IPS-20b (cell line): Measurements from ENCODE around the gene CCDC47.
A peak's percentile ranks its signal among the peaks of the same experiment; 100 is the strongest.
"Not testable (repeated sequence)": the region's sequence is repeated elsewhere in the genome, so short reads cannot be mapped to it uniquely, and the experiment has no call there.

Experiments
- H3K27ac ChIP-seq: one replicate; pipeline ENCODE4 v1.5.1; 2013; ENCODE audit warnings: low read length
- H3K27me3 ChIP-seq: 2 replicates; pipeline ENCODE4 v1.6.1; 2013; ENCODE audit warnings: mild to moderate bottlenecking, low read length, inconsistent platforms; ENCODE audit not compliant: insufficient read depth
- H3K36me3 ChIP-seq: 2 replicates; pipeline ENCODE4 v1.6.1; 2013; ENCODE audit warnings: low read depth, mild to moderate bottlenecking, inconsistent platforms, low read length, moderate library complexity; ENCODE audit not compliant: insufficient read depth
- H3K4me1 ChIP-seq: 2 replicates; pipeline ENCODE4 v1.6.1; 2013; ENCODE audit warnings: mild to moderate bottlenecking, control low read depth, inconsistent platforms, low read length, moderate library complexity; ENCODE audit not compliant: insufficient read depth
- H3K4me3 ChIP-seq: 2 replicates; pipeline ENCODE4 v1.5.1; 2013; ENCODE audit warnings: mild to moderate bottlenecking, low read length, inconsistent platforms
- H3K9ac ChIP-seq: 2 replicates; pipeline ENCODE4 v1.6.1; 2013; ENCODE audit warnings: low read depth, mild to moderate bottlenecking, inconsistent platforms, low read length, moderate library complexity
- H3K9me3 ChIP-seq: 2 replicates; pipeline ENCODE4 v1.6.1; 2013; ENCODE audit warnings: mild to moderate bottlenecking, low read depth, low read length, inconsistent platforms; ENCODE audit not compliant: insufficient read depth

CCDC47 gene

DNA sequence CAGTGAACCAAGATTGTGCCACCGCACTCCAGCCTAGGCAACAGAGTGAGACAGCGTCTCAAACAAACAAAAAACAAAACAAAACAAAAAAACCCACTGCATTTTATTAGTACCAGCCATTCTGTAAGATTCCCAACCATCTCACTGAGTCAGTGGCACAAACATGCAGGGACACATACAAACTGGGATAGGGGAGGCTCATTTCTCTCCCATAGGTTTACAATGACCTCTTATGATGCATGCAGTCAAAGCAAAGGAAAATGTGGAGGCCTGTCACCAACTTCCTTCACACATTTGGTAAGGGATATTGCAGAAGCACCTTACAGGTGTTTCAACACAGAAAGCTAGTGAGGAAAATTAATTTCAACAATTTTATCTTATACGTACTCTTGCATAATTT, 19.4 kb downstream of the CCDC47 start:
- H3K9ac ChIP-seq, result no peak overlapping the region
- no peaks in the 10 kb centered on the region for H3K9me3 ChIP-seq
- H3K36me3 ChIP-seq, result peaks cover 91% of the 10 kb centered on the region
- no peaks in the 10 kb centered on the region for H3K27me3 ChIP-seq
- no peaks in the 10 kb centered on the region for H3K4me1 ChIP-seq
- no peak overlapping the region for H3K27ac ChIP-seq
- no peak overlapping the region for H3K4me3 ChIP-seq

DNA sequence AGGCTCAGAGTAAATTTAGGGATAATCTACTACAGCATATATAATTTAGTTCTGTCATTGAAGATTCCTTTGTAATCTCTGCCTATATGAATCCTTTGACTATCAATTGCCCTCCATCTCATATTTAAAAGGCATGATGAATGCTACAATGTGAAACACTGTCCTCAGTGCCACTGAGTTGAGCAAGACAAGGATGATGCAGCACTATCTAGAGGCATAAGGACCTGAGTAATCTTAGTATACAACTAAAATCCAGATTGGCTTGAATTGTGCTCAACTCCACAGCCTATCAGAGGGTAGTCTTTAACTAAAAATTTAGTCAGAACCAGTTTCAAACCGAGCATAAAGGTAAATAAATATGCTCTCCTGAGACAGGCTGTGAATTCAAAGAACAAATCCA, 20.2 kb downstream of the CCDC47 start:
- no peaks in the 10 kb centered on the region for H3K27me3 ChIP-seq
- H3K4me3 ChIP-seq, result no peak overlapping the region
- no peaks in the 10 kb centered on the region for H3K4me1 ChIP-seq
- peaks cover 90% of the 10 kb centered on the region for H3K36me3 ChIP-seq
- no peak overlapping the region for H3K27ac ChIP-seq
- no peak overlapping the region for H3K9ac ChIP-seq
- H3K9me3 ChIP-seq, result no peaks in the 10 kb centered on the region

DNA sequence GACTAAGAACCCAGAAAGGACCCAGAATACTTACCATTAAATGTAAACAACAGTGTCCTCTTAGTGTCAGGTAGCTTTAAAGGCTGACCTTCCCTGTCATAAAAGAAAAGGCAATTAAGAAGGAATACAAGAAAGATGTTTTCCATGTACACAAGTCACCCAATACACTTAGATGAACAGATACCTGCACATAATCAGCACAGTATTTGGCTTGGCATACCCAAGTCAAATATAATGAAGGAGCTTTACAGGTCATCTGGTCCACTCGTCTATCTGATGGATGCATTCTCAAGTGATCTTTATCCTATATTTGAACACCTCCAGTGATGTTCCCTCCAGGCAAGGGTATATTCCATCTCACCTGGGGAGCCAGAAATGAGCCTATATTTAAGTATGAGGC, 20.7 kb downstream of the CCDC47 start:
- Histone ChIP-seq H3K36me3 (peaks cover 90% of the 10 kb centered on the region), H3K27me3 (no peaks in the 10 kb centered on the region), H3K9me3 (no peaks in the 10 kb centered on the region), H3K4me3 (no peak overlapping the region), H3K9ac (no peak overlapping the region), H3K4me1 (no peaks in the 10 kb centered on the region), H3K27ac (no peak overlapping the region)

DNA sequence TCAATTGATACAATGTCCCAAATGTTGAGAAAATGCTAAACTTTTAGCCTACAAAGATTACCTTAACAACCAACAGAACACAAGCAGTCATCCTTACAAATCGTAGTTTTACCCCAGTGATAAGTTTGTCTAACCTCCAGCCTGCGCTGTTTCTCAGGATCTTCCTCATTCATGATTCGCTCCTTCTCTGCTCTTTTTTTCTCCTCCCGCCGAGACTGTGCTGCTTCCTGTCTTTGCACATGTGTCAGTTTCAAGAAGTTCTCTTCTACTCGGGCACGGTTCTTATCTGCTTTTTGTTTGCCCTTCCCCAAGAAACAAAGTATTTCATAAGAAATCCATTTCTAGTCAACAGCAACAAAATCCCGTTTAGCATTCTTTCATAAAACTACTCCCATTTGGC, 21.6 kb downstream of the CCDC47 start:
- Histone ChIP-seq H3K36me3 (peaks cover 90% of the 10 kb centered on the region), H3K4me3 (no peak overlapping the region), H3K9ac (no peak overlapping the region), H3K9me3 (no peaks in the 10 kb centered on the region), H3K27me3 (no peaks in the 10 kb centered on the region), H3K27ac (no peak overlapping the region), H3K4me1 (no peaks in the 10 kb centered on the region)

DNA sequence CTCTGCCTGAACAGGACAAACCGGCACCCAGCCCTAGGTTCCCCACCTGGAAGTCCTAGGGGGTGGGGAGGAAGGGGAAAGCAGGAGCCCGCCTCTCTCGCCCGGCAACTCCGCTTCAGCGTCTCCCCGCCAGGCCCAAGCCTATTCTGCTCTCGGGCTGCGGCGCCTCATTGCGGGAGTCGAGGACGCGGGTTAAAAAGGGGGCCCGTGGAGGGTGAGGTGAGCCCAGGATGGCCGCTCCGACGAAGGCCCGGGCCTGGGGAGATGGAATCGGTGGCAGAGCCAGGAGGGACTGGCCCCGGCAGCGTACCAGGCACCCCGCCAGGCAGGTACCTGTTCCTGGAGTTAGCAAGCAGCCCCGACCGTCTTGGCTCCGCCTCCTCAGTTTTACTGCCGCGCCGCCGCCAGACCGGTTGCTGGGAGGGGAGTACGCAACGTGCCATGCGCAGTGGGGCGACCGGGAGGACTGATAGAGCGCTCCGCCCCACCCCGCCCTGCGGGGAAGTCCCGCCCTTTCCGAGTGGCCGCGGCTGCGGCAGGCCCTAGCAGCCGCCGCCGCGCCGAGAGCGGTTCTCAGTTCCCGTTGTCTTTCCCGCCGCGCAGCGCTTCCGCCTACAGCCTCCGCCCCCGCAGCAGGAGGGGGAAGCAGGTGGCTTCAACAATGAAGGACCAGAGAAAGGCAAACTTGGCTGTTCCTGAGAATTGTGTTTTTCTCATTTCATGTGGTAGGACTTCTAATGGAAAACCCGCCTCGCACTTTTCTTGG, 31.8 kb downstream of the CCDC47 start, which contains the start of gene STRADA:
TSS of gene STRADA (minus strand) at position 392 of the 766 bp plus-strand sequence. CDS start 13,430 bp downstream, outside the sequence.
- H3K4me1 ChIP-seq, result peaks cover 6% of the 10 kb centered on the region; the same call in 1 of the 2 replicates
- H3K36me3 ChIP-seq, result peaks cover 19% of the 10 kb centered on the region
- H3K27me3 ChIP-seq, result no peaks in the 10 kb centered on the region
- H3K9ac ChIP-seq, result peak within 1 kb of the TSS; percentile 95
- H3K9me3 ChIP-seq, result no peaks in the 10 kb centered on the region
- peak within 1 kb of the TSS; percentile 92 for H3K27ac ChIP-seq
- H3K4me3 ChIP-seq, result peak within 1 kb of the TSS; percentile 90

DNA sequence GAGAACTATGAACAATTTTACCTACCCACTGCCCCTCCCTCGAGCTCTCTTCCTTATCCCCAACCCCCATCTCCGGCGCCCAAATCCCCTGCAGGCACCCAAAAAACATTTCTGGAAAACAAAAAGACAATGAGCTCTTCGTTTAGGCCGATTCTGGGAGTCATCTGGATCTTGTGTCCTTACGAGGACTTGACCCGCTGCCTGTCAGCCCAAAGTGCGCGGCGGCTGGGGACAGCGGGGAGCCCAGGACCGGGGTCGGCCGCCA, 32.3 kb downstream of the CCDC47 start:
- Histone ChIP-seq H3K36me3 (peaks cover 14% of the 10 kb centered on the region), H3K27ac (peak overlapping the region; percentile 76), H3K4me1 (peaks cover 6% of the 10 kb centered on the region; the same call in 1 of the 2 replicates), H3K9me3 (no peaks in the 10 kb centered on the region), H3K27me3 (no peaks in the 10 kb centered on the region), H3K9ac (peak overlapping the region; percentile 92), H3K4me3 (peak overlapping the region; percentile 90)

DNA sequence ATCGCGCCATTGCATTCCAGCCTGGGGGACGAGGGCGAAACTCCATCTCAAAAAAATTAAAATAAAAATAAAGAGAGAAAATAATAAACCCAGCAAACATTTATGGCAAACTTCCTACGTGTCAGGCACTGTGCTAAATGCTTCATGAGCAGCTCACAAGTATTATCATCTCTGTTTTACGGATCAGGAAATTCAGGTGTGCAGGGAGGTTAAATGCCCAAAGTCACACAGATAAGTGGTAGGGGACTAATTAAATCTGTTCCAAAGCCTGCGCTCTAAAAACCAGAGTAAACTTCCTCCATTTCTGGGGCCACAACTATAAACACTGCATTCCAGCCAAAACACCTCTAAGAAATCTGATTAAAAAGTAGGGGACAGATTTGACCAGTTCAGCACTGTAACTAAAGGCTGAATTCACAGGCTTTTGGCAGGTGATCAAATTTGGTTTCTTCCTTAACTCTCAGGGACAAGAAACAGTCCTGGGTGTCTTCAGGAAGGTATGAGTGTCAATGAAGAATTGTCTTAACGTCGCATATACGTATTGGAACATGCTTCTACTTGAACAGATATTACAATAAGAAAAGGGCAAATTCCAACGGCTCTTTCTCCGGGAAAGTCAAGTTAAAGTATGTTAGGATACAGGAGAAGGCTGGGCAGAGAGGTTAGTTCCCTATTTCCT, 32.8 kb downstream of the CCDC47 start:
- Histone ChIP-seq H3K27ac (peak overlapping the region; percentile 76), H3K27me3 (no peaks in the 10 kb centered on the region), H3K9ac (peak overlapping the region; percentile 92), H3K36me3 (peaks cover 9% of the 10 kb centered on the region), H3K9me3 (no peaks in the 10 kb centered on the region), H3K4me1 (peaks cover 6% of the 10 kb centered on the region; the same call in 1 of the 2 replicates), H3K4me3 (peak overlapping the region; percentile 90)

DNA sequence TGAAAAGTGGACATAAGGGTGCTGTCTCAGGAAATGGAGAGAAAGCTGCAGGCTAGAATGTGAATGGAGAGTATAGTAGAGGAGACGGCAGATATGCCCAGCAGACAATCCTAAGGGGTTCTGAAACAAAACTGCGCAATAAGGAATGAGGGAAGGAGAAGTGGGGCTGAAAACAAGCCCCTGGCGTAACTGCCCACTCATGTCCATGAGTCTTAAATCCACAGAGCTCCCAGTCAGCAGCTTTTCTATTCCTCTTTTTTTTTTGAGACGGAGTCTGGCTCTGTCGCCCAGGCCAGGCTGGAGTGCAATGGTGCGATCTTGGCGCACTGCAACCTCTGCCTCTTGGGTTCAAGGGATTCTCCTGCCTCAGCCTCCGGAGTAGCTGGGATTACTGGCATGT, 37.7 kb downstream of the CCDC47 start:
- H3K9ac ChIP-seq, result no peak overlapping the region
- no peaks in the 10 kb centered on the region for H3K27me3 ChIP-seq
- peaks cover 5% of the 10 kb centered on the region; the same call in 1 of the 2 replicates for H3K4me1 ChIP-seq
- H3K36me3 ChIP-seq, result no peaks in the 10 kb centered on the region
- H3K9me3 ChIP-seq, result no peaks in the 10 kb centered on the region
- H3K27ac ChIP-seq, result no peak overlapping the region
- no peak overlapping the region for H3K4me3 ChIP-seq

DNA sequence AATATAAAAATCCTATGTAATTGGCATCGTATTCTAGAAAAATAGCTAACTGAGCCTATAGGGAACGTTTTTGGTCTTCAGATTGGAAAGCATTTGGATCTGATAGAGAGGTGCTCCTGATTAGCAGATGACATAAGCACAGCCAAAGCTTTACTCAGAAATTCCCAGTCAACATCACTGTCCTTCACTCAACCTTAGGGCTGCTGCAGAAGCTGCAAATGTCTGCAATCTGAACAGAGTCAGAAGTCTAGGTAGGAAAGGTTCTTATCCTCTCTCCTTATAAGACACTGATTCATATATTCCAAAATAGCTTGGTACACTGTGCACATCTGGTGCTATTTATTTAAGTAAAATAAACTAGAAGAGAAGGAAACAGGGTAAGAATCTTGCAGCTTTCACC, 51.0 kb downstream of the CCDC47 start:
- Histone ChIP-seq H3K4me3 (no peak overlapping the region), H3K36me3 (peaks cover 28% of the 10 kb centered on the region; the same call in 1 of the 2 replicates), H3K27ac (no peak overlapping the region), H3K4me1 (no peaks in the 10 kb centered on the region), H3K27me3 (no peaks in the 10 kb centered on the region), H3K9ac (no peak overlapping the region), H3K9me3 (no peaks in the 10 kb centered on the region)

DNA sequence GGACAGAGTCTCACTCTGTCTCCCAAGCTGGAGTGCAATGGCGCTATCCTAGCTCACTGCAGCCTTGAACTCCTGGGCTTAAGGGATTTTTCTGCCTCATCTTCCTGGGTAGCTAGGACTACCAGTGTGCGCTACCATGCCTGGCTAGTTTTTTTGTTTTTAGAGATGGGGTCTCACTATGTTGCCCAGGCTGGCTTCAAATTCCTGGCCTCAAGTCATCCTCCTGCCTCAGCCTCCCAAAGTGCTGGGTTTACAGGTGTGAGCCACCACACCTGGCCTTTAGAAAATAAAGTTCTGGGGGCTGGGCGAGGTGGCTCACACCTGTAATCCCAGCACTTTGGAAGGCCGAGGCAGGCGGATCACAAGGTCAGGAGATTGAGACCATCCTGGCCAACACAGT, 53.2 kb downstream of the CCDC47 start:
- H3K9ac ChIP-seq, H3K27ac ChIP-seq, H3K4me3 ChIP-seq, H3K4me1 ChIP-seq, H3K9me3 ChIP-seq, H3K27me3 ChIP-seq: not testable (repeated sequence)
- H3K36me3 ChIP-seq, result peaks cover 17% of the 10 kb centered on the region; the same call in 1 of the 2 replicates

DNA sequence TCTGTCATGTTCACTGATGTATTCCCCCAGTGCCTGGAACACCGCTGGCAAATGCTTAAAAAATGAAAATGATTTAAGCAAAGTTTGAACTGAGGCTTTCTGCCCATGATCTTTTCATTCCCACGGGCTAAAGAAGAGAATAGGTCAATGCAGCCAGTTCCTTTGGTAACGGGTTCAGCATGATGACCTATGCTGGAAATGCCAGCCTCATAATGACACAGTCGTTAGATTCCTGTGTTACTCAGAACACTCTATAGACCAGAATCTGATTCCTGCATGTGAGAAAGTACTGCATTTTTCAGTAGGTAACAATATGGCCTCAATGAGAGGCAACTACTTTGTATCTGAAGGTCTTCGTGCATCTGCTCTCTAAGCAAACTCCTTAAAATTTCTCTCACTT, 54.4 kb downstream of the CCDC47 start:
- H3K27ac ChIP-seq, result no peak overlapping the region
- peaks cover 12% of the 10 kb centered on the region; the same call in 1 of the 2 replicates for H3K36me3 ChIP-seq
- no peak overlapping the region for H3K9ac ChIP-seq
- no peaks in the 10 kb centered on the region for H3K9me3 ChIP-seq
- no peak overlapping the region for H3K4me3 ChIP-seq
- no peaks in the 10 kb centered on the region for H3K4me1 ChIP-seq
- no peaks in the 10 kb centered on the region for H3K27me3 ChIP-seq

DNA sequence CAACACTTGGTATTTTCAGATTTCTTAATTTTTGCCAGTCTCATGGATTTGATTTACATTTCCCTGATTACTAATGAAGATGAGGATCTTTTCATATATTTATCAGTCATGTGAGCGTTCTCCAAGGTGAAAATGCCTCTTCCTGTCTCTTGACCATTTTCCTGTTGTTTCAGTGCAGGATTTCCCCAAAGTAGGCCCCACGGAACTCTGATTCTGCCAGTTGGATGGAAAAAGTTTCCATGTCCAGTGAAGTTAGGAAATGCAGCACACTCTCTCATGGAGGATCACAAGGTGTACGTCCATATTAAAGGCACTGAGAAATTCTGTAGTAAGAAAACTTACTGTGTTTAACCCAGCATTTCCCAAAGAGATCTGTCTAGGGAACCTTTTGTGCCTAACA, 57.0 kb downstream of the CCDC47 start:
- no peak overlapping the region for H3K27ac ChIP-seq
- H3K9me3 ChIP-seq, result no peaks in the 10 kb centered on the region
- no peaks in the 10 kb centered on the region for H3K27me3 ChIP-seq
- H3K4me3 ChIP-seq, result no peak overlapping the region
- H3K36me3 ChIP-seq, result peaks cover 21% of the 10 kb centered on the region; the same call in 1 of the 2 replicates
- no peaks in the 10 kb centered on the region for H3K4me1 ChIP-seq
- H3K9ac ChIP-seq, result no peak overlapping the region
